Middle frontal gyrus (tissue), 1 donor: ENCODE results near the gene F2RL1.
"Not testable (repeated sequence)": the region's sequence is repeated elsewhere in the genome, so short reads cannot be mapped to it uniquely, and the experiment has no call there.

Experiments used
- DNase-seq: peaks from one replicate; pipeline ENCODE4 v3.0.0-alpha.2; 2015; ENCODE audit warnings: low spot score; ENCODE audit errors: extremely low spot score

F2RL1 gene, protein sequence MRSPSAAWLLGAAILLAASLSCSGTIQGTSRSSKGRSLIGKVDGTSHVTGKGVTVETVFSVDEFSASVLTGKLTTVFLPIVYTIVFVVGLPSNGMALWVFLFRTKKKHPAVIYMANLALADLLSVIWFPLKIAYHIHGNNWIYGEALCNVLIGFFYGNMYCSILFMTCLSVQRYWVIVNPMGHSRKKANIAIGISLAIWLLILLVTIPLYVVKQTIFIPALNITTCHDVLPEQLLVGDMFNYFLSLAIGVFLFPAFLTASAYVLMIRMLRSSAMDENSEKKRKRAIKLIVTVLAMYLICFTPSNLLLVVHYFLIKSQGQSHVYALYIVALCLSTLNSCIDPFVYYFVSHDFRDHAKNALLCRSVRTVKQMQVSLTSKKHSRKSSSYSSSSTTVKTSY

DNA sequence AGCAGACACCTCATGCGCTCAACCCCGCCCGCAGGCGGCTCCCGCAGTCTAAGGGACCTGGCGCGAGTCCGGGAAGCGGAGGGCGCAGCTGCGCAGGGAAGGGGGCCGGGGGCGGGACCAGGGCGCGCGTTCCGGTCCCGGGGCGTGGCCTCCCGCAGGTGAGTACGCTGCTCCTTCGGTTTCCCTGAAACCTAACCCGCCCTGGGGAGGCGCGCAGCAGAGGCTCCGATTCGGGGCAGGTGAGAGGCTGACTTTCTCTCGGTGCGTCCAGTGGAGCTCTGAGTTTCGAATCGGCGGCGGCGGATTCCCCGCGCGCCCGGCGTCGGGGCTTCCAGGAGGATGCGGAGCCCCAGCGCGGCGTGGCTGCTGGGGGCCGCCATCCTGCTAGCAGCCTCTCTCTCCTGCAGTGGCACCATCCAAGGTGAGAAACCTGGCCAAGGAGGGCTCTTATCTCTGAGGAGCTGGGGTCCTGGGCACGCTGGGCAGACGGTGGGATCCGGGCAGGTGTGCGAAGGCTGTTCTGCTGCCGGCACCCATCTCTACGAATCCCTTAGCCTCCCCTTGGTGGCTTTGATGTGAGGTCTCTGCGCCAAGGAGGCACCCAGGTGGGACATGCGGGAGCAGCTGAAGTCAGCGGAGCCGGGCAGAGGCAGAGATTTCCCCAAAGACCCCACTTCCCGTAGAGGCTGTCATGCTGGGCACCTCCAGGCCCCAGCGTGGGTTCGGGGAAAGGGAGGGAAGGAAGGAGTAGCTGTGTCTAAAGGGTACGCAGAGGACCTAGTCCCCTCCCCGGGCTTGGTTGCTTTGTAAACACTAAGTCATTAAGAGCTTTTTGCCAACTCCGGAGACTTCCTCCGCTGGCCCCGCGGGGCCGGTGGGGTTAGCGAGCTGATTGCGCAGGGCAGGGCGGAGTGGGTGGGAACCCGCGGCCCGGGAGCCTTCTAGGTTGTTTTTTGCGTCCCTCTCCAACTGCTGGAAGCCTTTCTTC is at the start of gene F2RL1:
TSS of gene F2RL1 (plus strand) at position 187 of the 988 bp plus-strand sequence. CDS start at position 340, 153 bp downstream.
- no peak for DNase-seq

DNA sequence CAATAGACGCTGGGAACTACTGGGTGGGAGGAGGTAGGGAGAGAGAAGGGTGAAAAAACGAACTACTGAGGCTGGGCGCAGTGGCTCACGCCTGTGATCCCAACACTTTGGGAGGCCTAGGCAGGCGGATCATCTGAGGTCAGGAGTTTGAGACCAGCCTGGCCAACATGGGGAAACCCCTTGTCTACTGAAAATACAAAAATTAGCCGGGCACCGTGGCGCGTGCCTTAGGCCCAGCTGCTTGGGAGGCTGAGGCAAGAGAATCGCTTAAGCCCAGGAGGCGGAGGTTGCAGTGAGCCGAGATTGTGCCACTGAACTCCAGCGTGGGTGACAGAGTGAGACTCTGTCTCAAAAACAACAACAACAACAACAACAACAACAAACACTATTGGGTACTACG is 47.8 kb upstream of the F2RL1 start:
- not testable (repeated sequence) for DNase-seq

DNA sequence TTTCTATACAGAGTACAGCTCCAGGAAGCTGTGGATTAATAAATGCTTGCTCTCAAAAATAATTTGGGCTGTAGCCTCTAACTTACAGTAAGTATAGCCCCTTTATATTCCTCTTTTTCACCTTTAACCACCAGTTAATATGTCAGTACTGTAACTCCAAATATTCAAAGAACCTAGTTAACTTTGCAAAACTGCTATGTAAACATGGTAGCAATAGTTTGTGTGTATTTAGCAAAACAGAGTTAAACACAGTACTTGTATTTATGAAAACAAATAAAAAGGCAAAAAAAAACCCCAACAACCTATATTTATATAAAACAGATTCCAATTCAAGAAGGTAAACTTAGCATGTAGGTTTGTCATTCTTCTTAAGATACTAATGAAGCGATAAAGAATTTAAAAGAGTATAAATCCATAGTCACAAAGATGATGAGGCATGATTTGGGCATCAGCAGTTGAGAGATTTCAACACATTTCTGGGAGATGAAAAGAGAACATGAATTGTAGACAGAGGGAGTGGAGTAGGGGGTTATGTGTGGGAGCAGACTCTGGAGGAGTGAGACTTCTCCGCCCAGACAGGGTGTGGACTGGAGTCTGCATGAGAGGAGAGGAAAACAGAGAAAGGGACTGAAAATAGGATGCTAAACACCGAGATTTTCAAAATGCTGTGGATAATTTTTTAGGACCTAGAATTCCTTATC is 47.0 kb upstream of the F2RL1 start:
- DNase-seq = no peak

DNA sequence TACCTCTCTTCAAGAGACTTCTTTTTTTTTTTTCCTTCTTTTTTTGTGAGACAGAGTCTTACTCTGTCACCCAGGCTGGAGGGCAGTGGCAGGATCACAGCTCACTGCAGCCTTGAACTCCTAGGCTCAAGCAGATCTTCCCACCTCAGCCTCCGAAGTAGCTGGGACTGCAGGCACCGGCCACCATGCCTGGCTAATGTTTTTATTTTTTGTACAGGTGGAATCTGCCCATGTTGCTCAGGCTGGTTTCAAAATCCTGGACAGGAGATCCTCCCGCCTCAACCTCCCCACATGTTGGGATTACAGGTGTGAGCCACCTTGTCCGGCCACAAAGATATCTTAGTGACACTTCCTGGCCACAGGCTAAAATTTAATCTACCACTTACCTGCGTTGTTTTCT is 42.9 kb upstream of the F2RL1 start:
- no peak for DNase-seq

DNA sequence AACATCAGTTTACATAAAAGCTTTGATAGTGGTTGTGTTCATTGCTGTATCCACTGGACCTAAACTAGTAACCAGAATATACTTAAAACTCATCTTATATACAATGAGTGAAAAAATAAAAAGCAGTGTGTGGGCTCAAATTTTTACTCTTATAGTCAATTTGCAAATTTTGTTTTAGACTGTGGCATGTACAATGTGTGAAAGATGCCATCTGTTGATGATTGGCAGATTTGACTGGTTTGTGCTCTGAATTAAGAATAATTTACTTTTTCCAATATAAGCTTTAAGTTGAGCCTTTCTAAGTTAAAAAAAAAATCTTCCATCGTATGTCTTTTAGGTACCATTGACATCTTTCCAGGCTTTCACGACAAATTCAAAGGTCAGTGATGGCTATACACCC is 42.4 kb upstream of the F2RL1 start:
- DNase-seq = no peak

DNA sequence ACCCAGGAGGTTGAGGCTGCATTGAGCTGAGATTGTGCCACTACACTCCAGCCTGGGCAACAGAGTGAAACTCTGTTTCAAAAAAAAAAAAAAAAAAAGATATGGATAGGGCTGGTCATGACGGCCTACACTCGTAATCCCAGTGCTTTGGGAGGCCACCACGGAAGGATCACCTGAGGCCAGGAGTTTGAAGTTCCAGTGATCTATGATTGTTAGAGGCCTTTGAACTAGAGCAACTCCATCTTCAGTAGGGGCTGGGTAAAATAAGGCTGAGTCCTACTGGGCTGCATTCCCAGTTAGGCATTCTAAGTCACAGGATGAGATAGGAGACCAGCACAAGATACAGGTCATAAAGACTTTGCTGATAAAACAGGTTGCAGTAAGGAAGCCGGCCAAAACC is 38.2 kb upstream of the F2RL1 start:
- DNase-seq = not testable (repeated sequence)

DNA sequence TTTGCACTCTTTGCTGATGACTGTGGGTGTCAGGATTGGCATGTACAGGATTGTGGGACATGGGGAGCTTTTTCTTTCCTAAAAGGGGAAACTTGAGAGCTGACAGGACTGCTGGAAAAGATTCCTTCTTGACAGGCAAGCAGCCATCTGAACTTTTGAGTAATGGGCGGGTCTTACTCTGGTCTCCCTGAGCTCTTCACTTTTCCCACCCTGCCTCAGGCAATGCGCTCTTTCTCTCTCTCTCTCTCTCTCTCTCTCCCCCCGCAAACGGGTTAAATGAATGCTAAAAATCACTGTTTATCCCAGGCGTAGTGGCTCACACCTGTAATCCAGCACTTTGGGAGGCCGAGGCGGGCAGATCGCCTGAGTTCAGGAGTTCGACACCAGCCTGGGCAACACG is 37.1 kb upstream of the F2RL1 start:
- no peak for DNase-seq

DNA sequence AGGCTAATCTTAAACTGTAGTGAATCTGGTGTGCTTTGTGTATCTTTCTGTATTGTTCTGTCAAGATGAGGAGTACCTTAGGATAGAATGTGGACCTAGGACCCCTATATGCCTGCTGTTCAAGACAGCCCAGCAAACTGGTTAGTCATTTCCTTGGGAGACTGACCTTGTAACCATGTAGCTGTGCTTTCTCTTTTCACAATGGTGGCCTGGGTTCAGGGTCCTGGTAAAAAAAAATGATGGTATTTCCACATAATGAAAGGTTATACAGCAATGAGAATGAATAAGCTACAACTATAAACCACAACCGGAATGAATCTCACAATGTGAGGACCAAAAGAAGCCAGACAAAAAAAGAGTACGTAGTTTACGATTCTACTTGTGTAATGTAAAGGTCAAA is 36.4 kb upstream of the F2RL1 start:
- no peak for DNase-seq

DNA sequence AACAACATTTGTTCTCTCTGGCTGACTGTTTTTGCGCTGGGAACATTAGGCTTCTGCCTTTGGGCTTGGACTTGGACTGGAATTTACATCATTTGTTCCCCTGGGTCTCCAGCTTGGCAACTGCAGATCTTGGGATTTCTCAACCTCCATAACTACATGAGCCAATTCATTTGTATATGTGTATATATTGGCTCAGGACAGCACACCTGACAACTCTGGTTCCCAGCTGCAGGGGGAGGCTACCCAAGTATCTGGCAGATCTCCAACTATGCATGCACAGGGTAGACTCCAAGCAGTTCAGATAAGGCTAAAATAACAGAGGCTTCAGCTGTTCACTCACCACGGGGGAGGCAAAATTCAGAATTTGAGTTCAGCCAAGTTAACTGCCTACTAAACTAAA is 31.6 kb upstream of the F2RL1 start:
- DNase-seq = no peak

DNA sequence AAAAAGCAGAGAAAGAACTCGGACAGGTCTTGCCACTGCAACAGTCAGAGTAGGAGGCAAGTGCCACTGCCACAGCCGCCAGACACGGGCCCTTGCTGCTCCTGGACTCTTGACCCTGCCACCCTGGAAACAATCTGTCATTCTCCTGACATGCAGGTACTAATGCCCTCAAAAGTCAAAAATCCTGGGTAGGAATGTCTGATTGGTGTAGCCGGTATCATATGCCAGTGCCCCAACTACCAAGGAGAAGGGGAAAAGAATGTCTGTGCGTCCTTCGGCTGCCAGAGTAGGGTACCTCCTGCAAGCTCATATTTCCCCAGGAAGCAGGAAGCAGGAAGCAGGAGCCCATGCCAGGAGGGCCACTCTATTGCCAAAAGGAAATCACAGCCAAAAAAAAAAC is 30.5 kb upstream of the F2RL1 start:
- DNase-seq = no peak

DNA sequence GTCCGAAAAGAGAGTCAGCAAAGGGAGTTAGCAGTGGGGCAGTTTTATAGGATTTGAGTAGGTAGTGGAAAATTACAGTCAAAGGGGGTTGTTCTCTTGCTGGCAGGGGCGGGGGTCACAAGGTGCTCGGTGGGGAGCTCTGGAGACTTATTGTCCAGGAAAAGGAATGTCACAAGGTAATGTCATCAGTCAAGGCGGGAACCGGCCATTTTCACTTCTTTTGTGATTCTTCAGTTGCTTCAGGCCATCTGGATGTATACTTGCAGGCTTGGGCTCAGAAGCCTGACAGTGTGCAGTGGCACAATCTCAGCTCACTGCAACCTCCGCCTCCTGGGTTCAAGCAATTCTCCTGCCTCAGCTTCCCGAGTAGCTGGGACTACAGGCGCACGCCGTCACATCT is 29.6 kb upstream of the F2RL1 start:
- DNase-seq = not testable (repeated sequence)

DNA sequence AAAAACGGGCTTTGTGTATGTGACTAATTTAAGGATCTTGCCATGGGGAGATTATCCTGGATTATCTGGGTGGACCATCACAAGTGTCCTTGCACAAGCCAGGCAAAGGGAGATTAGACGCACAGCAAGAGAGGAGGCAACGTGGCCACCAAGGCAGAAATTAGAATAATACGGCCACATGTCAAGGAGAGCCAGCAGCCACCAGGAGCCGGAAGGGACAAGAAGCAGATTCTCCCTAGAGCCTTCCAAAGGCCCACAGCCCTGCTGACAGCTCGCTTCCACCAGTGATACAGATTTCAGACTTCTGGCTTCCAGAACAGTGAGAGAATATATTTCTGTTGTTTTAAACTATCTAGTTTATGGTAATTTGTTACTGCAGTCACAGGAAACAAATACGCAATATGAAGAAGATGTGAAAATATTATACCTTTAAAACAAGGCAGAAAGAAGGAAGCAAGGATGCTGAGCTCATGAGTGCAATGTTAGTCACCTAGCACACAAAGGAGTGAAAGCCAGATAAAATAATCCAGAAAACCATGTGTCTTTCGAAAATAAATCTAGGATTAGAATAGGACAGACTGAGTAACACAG is 28.7 kb upstream of the F2RL1 start:
- no peak for DNase-seq

DNA sequence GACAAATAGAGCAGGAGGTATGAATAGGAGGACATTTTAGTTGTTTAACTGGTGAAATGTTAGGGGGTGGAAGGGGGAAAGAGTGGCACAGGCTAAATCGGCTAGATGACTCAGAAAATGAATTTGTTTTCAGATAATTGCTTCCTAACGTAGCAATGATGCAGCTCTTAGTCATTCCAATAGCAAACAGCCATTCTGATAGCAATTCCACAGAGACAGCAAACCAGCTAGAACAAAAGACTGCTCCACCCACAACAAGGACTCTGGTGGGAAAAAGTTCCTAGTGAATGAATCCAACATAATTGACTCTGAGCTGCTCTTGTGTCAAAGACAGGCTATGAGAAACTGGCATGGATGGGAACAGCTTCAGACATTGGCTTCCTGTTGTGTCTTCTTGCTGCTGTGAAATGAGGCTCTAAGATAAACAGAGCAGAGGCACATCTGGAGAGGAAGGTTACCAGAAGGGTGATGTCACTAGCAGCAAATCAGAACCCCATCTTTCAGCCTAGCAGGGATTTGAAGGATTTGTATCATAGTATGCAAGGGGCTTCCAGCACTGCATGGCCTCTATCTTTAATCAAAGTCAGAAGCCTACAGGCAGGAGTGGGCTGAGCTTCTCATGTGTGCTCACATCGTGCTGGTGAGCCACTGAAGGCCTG is 28.1 kb upstream of the F2RL1 start:
- DNase-seq = no peak

DNA sequence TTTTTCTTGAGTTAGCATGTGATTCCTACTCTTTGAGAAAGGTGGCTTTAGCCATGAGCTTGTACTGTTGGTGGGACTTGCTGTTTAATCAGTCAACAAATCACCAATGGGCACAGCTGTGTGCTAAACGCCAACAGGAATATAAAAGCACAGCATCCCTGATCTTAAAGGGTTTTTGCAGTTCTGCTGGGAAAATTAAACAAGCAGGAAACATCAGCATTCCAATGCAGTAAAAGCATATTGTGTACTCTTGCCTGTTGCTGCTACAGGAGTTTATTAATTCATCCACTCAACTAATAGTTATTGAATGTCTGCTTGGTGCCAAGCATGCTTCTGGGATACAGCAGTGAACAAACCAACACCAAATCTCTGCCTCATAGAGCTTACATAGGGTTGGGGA is 27.4 kb upstream of the F2RL1 start:
- no peak for DNase-seq

DNA sequence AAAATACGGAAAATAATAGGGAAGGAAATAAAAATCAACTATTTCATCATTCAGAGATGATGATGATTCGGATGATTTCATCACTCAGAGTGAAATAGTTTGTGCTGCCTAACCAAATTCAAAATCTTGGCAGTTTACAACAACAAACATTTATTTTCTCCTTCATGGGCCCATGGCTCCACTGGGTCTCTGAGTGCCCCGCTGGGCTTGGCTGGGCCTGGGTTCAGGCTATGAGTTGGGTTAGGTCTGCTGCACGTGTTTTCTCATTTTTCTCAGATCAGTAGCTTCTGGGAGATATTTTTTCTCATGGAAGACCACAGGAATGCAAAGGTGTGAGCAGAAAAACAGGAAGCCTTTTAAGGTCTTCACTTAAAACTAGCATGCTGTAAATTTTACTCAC is 24.0 kb upstream of the F2RL1 start:
- DNase-seq = no peak

DNA sequence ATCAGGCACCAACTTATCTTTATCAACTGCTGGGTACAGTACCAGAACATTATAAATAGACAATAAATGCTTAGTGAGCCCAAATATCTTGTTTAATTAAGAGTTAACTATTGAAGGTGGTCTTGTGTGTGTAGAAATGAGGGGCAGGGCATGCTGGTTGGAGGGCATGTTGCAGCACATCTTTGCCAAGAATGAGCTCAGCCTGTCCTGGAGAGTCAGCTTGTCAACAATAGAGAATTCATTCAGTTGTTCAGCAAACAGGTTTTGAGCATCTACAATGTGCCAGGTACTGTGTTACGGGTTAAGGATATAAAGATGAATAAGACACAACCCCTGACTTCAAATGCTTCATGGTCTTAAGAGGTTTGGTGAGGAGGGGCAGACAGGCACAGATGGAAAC is 19.2 kb upstream of the F2RL1 start:
- DNase-seq = no peak

DNA sequence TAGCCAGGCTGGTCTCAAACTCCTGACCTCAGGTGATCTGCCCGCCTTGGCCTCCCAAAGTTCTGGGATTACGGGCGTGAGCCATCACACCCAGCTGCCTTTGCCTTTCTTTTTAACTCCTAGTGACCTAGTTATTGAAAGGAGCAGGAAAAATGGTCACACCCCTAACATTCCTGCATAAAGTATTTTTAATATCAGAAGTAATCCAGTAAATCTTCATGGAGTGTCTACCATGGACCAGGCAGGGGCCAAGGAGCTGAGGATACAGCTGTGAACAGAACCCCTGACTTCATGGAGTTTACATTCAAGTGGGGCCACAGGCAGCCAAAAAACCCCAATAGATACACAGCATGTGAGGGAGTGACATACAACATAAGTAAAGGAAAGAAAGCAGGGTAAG is 18.3 kb upstream of the F2RL1 start:
- no peak for DNase-seq

DNA sequence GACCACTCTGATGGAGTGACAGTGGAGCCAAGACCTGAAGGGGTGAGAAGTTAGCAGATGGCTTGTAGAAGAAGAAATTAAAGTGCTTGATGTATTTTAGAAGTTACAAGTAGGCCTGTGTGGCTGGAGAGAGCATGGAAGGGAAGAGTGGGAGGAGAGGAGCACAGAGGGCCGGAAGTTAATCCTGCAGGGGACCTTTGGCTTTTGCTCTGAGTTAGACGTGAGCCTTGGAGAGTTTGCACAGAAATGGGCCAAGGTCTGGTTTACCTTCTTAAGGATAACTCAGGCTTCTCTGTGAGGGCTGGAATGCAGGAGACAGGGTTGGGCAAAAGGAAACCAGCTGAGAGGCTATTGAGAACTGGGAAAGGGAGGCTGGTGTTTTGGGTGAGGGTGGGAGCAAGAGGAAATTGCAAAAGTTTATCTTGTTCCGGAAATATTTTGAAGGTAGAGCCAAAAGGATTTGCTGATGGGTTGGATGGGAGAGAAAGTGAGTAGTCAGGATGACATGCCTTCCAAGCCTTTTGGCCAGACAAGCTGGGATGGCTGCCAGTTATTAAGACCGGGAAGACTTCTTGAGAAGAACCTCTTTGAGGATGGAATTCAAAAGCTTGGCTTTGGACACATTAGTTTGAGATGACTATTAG is 17.5 kb upstream of the F2RL1 start:
- DNase-seq = no peak

DNA sequence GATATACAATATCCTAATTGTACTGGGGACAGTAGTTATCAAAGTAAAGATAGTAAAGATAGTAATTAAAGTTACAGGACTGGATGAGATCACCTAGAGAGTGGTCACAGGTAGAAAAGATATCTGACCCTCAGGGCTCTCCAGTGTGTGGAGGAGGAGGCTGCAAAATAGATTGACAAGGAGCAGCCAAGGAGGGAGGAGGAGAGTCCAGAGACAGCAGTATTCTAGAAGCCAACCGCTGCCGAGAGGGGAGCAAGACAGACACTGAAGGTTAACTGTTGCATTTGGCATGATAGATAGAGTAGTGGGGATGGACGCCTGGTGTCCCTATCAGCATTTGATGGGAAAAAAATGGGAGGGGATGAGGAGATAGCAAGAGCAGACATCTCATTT is 17.0 kb upstream of the F2RL1 start:
- DNase-seq = no peak

DNA sequence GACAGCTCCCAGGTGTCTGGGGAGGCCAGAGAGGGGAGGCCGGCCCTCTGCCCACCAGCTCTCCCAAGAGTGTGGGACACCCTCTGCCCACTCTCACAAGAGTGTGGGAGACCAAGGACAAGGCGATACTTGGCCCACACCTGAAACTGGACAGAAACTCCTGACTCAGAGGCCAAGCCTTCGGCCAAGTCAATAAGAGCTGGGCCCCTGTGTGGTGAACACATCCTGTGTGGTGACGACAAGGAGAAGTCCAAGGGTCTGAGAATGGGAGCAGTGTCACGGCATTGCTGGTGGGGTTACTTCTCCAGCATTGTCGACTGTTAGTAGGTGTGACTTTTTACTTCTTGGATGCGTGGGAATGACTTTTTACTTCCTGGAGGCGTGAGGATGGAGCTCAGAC is 14.6 kb upstream of the F2RL1 start:
- DNase-seq = no peak
